ENCODE results near the gene ZNF438.

The ZNF438 gene

GRCh38 chr10:30996481-30997005 is 35.1 kb downstream of the ZNF438 start:
- H3K4me3 ChIP-seq (ENCODE audit: low read length) = no peak overlapping the region
- TF ChIP-seq CTCF (IDR thresholded peaks at IDR 0.05; ENCODE audit: insufficient read depth, low read depth, low read length, missing control alignments) = no peak
- DNase-seq (ENCODE audit: low read depth) = no peak

GRCh38 chr10:30995081-30995770 is 36.4 kb downstream of the ZNF438 start:
- no peak for TF ChIP-seq CTCF (IDR thresholded peaks at IDR 0.05; ENCODE audit: insufficient read depth, low read depth, low read length, missing control alignments)
- no peak overlapping the region for H3K4me3 ChIP-seq (ENCODE audit: low read length)
- DNase-seq (ENCODE audit: low read depth) = no peak

GRCh38 chr10:30993155-30993554 is 38.5 kb downstream of the ZNF438 start:
- TF ChIP-seq CTCF (IDR thresholded peaks at IDR 0.05; ENCODE audit: insufficient read depth, low read depth, low read length, missing control alignments) = no peak
- no peak overlapping the region for H3K4me3 ChIP-seq (ENCODE audit: low read length)
- DNase-seq (ENCODE audit: low read depth) = no peak

- no peak for TF ChIP-seq CTCF (IDR thresholded peaks at IDR 0.05; ENCODE audit: insufficient read depth, low read depth, low read length, missing control alignments)
- H3K4me3 ChIP-seq (ENCODE audit: low read length) = no peak overlapping the region
- no peak for DNase-seq (ENCODE audit: low read depth)
Measured at GRCh38 chr10:30992681-30993080, 39.0 kb downstream of the ZNF438 start.

GRCh38 chr10:30991647-30992011 is 40.0 kb downstream of the ZNF438 start:
- no peak for TF ChIP-seq CTCF (IDR thresholded peaks at IDR 0.05; ENCODE audit: insufficient read depth, low read depth, low read length, missing control alignments)

GRCh38 chr10:30990971-30991646 is 40.6 kb downstream of the ZNF438 start:
- no peak for DNase-seq (ENCODE audit: low read depth)
- no peak overlapping the region for H3K4me3 ChIP-seq (ENCODE audit: low read length)
- no peak for TF ChIP-seq CTCF (IDR thresholded peaks at IDR 0.05; ENCODE audit: insufficient read depth, low read depth, low read length, missing control alignments)

More at GRCh38 chr10:30991647-30992011, 40.0 kb downstream of the ZNF438 start:
- no peak for DNase-seq (ENCODE audit: low read depth)
- no peak overlapping the region for H3K4me3 ChIP-seq (ENCODE audit: low read length)

All from epithelial cell of esophagus (primary cell).